Hepatocyte (in vitro differentiated cells): Measurements from ENCODE around the gene OTX1.

Source experiments
- EZH2 ChIP-seq: fragments of 200-600 bp; sonication (generic); IDR thresholded peaks from 2 replicates; pipeline ENCODE4 v1.6.1; 2016; ENCODE audit warnings: antibody characterized with exemption, mild to moderate bottlenecking, borderline replicate concordance
- TF ChIP-seq, protein P1 (sequence below): fragments of 200-600 bp; sonication (generic); IDR thresholded peaks from 2 replicates; pipeline ENCODE4 v1.5.1; 2016; ENCODE audit warnings: antibody characterized with exemption, mild to moderate bottlenecking; ENCODE audit not compliant: poor library complexity

DNA sequence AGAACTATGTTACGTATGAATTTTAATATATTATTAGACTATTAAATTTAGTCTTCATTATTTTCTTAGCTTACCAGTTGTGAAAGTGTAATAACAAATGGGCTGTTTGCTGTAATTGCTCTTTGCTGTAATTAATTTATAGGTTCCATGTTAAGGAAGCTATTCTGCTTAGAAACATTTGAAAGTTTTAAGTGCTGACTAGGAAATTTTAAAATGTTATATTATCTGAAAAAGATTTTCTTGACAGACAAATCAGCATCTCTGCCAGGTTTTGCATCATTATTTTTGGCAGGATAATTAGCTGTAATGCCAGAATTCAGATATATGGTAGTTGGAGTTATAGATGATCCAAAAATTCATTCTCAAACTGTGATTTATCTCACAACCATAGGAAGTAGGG, 42.2 kb downstream of the OTX1 start:
- TF ChIP-seq, protein P1, sequence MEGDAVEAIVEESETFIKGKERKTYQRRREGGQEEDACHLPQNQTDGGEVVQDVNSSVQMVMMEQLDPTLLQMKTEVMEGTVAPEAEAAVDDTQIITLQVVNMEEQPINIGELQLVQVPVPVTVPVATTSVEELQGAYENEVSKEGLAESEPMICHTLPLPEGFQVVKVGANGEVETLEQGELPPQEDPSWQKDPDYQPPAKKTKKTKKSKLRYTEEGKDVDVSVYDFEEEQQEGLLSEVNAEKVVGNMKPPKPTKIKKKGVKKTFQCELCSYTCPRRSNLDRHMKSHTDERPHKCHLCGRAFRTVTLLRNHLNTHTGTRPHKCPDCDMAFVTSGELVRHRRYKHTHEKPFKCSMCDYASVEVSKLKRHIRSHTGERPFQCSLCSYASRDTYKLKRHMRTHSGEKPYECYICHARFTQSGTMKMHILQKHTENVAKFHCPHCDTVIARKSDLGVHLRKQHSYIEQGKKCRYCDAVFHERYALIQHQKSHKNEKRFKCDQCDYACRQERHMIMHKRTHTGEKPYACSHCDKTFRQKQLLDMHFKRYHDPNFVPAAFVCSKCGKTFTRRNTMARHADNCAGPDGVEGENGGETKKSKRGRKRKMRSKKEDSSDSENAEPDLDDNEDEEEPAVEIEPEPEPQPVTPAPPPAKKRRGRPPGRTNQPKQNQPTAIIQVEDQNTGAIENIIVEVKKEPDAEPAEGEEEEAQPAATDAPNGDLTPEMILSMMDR, result no peak
- no peak for TF ChIP-seq EZH2
